GM23248 (cell line): ENCODE data around the gene MID1. TPM values are rescaled to one million over a fixed set of nuclear protein-coding genes. Genes with fewer than 3 reads are reported as not detected.

ENCODE experiments used
- DNase-seq: peaks from one replicate; pipeline ENCODE4 v3.0.0-alpha.2; 2015
- H2AFZ ChIP-seq: fragments of 200-600 bp; sonication (generic); 2 replicates; pipeline ENCODE4 v1.6.1; 2016; ENCODE audit warnings: antibody characterized with exemption
- H3F3A ChIP-seq: fragments of 200-600 bp; sonication (generic); 2 replicates; pipeline ENCODE4 v1.6.1; 2016; ENCODE audit warnings: mild to moderate bottlenecking, antibody characterized with exemption, mixed run types; ENCODE audit not compliant: insufficient read depth
- H3K27ac ChIP-seq: fragments of 200-600 bp; sonication (generic); 2 replicates; pipeline ENCODE4 v1.5.1; 2016; ENCODE audit warnings: mild to moderate bottlenecking
- H3K27me3 ChIP-seq: fragments of 200-600 bp; sonication (generic); replicated peaks from 2 replicates; pipeline ENCODE4 v1.6.1; 2016; ENCODE audit warnings: mild to moderate bottlenecking; ENCODE audit not compliant: insufficient read depth
- H3K36me3 ChIP-seq: fragments of 200-600 bp; sonication (generic); 2 replicates; pipeline ENCODE4 v1.6.1; 2016; ENCODE audit warnings: low read depth, mild to moderate bottlenecking
- H3K4me1 ChIP-seq: fragments of 200-600 bp; sonication (generic); 2 replicates; pipeline ENCODE4 v1.6.1; 2016; ENCODE audit warnings: mild to moderate bottlenecking; ENCODE audit not compliant: insufficient read depth
- H3K4me2 ChIP-seq: fragments of 200-600 bp; sonication (generic); one replicate; pipeline ENCODE4 v1.6.1; 2016; ENCODE audit warnings: mild to moderate bottlenecking; ENCODE audit not compliant: unreplicated experiment
- H3K4me3 ChIP-seq: fragments of 200-600 bp; sonication (generic); 2 replicates; pipeline ENCODE4 v1.5.1; 2016; ENCODE audit warnings: mild to moderate bottlenecking
- H3K79me2 ChIP-seq: fragments of 200-600 bp; sonication (generic); 2 replicates; pipeline ENCODE4 v1.6.1; 2016; ENCODE audit warnings: mild to moderate bottlenecking; ENCODE audit not compliant: insufficient read depth
- H3K9ac ChIP-seq: fragments of 200-600 bp; sonication (generic); 2 replicates; pipeline ENCODE4 v1.6.1; 2016; ENCODE audit warnings: mild to moderate bottlenecking
- H3K9me2 ChIP-seq: fragments of 200-600 bp; sonication (generic); 2 replicates; pipeline ENCODE4 v1.6.1; 2016; ENCODE audit warnings: mixed run types, mild to moderate bottlenecking, moderate library complexity; ENCODE audit not compliant: insufficient read depth
- H3K9me3 ChIP-seq: fragments of 200-600 bp; sonication (generic); one replicate; pipeline ENCODE4 v1.6.1; 2017; ENCODE audit warnings: low read depth
- H4K20me1 ChIP-seq: fragments of 200-600 bp; sonication (generic); 2 replicates; pipeline ENCODE4 v1.6.0; 2016; ENCODE audit not compliant: insufficient read depth
- EZH2 ChIP-seq: fragments of 200-600 bp; sonication (generic); IDR thresholded peaks from 2 replicates; pipeline ENCODE4 v1.6.1; 2018; ENCODE audit warnings: antibody characterized with exemption, mild to moderate bottlenecking; ENCODE audit not compliant: insufficient read depth, poor library complexity, severe bottlenecking
- EZH2phosphoT487 ChIP-seq: fragments of 200-600 bp; sonication (generic); IDR thresholded peaks from 2 replicates; pipeline ENCODE4 v1.6.1; 2018; ENCODE audit warnings: antibody characterized with exemption, moderate library complexity, mild to moderate bottlenecking, low read depth; ENCODE audit not compliant: insufficient read depth
- WGBS, 2 experiments: methylation state at CpG; one replicate each; pipeline ENCODE4 v1.1.6; 2015 to 2017; ENCODE audit warnings: low lambda C conversion rate in 2 of 2, low coverage in 1 of 2; ENCODE audit errors: missing lambda C conversion rate in 2 of 2; 5-methylcytosine and 5-hydroxymethylcytosine counted together
- in situ Hi-C: fragments of 300-500 bp; cut with MboI; formaldehyde crosslinking; loops from 2 replicates; pipeline ENCODE4 v1.15.0; 2020
- polyA plus RNA-seq: library from polyadenylated mRNA; unstranded; fragments of >200 nt; fragmentation: Nextera tagmentation; extraction: Ambion mirVana; gene quantifications from 2 replicates; pipeline ENCODE4 v1.2.1, GENCODE V29; 2016
- total RNA-seq: library from RNA; depleted of rRNA; stranded (reverse); fragments of >200 nt; shearing (Covaris generic); gene quantifications from 2 replicates; pipeline ENCODE4 v1.2.3, GENCODE V29; 2014

Gene MID1
- total and polyA plus RNA-seq, 2 experiments from 2014 or later = 5.6 to 5.9 TPM

DNA sequence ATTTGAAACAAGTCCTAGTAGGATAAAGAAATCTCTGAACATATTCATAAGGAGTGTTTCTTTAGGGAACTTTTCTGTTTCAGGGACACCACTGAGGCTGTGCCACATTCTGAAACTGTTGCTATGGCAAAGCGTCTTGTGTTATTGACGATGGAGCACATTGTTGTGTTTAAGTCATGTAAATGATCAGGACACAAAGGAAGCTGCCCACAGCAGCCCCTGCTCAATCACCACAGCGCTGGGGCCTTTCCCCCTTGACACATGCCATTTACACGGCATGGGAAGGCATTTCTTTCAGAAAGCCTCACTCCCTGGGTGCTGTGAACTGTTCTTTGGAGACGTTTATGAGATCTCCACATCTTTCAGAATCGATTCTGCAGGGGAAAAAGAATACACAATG lies 39.8 kb upstream of the MID1 start:
- no peak overlapping the region for H3K4me2 ChIP-seq
- no peak overlapping the region for H2AFZ ChIP-seq
- no peaks in the 10 kb centered on the region for H3K9me3 ChIP-seq
- no peak for DNase-seq
- H3K36me3 ChIP-seq = no peaks in the 10 kb centered on the region
- no peaks in the 10 kb centered on the region for H3K9me2 ChIP-seq
- TF ChIP-seq EZH2 (no peak), EZH2phosphoT487 (no peak)
- H3K27me3 ChIP-seq = no peaks in the 10 kb centered on the region
- H3K79me2 ChIP-seq = no peaks in the 10 kb centered on the region
- no peak overlapping the region for H3K4me3 ChIP-seq
- H3K9ac ChIP-seq = no peak overlapping the region
- no peaks in the 10 kb centered on the region for H4K20me1 ChIP-seq
- no peak overlapping the region for H3K27ac ChIP-seq
- H3F3A ChIP-seq = no peaks in the 10 kb centered on the region
- in situ Hi-C loops = no loop called here
- 53 to 63% methylated on average over 6 of the region's 6 CpGs for WGBS, 2 experiments
- no peaks in the 10 kb centered on the region for H3K4me1 ChIP-seq

DNA sequence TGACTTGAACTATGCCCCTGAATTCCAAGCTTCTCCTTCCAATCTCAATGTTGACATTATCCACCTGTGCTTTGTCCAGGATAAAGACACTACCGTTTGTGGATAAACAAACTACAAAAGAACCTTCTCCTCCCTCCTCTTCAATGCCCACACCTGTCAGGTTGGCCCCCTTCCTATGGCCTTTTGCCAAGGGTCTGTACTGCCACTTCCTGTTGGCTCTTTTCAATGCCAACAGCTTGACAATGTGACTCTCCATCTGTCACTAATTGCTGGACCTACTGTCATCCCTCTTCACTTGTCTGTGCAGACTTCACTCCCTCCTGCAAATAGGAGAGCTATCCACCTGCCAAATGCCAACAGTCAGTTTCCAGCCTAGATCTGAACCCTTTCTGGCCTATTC lies 35.8 kb upstream of the MID1 start:
- Histone ChIP-seq H3K9ac (no peak overlapping the region), H3K4me2 (no peak overlapping the region), H3K27ac (no peak overlapping the region), H3K4me1 (no peaks in the 10 kb centered on the region), H2AFZ (no peak overlapping the region), H3K9me2 (no peaks in the 10 kb centered on the region), H3F3A (no peaks in the 10 kb centered on the region), H3K9me3 (no peaks in the 10 kb centered on the region), H3K79me2 (no peaks in the 10 kb centered on the region), H3K36me3 (no peaks in the 10 kb centered on the region), H3K4me3 (no peak overlapping the region), H3K27me3 (no peaks in the 10 kb centered on the region), H4K20me1 (no peaks in the 10 kb centered on the region)
- TF ChIP-seq EZH2 (no peak), EZH2phosphoT487 (no peak)
- DNase-seq = no peak
- in situ Hi-C loops = no loop called here
- WGBS, 2 experiments = 18 to 23% methylated on average over 1 of the region's 1 CpG

DNA sequence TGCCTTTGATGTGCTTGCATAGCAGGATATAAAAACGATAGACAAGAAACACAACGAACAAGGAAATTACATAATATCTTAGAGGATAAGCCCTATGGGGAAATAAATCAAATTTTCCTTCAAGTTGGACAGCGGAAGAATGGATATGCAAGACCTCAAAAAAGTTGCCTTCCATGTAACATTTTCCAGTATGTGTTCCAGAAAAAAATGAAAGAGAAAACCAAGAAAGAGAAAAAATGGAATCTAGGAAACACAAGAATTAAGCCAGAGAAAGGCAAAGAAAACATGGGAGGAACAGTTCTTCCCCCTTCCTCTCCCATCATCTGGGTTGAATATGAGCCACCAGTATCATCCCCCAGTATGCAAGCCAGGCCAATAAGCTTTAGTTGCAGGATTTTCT lies 34.6 kb upstream of the MID1 start:
- no peaks in the 10 kb centered on the region for H3K4me1 ChIP-seq
- in situ Hi-C loops = no loop called here

DNA sequence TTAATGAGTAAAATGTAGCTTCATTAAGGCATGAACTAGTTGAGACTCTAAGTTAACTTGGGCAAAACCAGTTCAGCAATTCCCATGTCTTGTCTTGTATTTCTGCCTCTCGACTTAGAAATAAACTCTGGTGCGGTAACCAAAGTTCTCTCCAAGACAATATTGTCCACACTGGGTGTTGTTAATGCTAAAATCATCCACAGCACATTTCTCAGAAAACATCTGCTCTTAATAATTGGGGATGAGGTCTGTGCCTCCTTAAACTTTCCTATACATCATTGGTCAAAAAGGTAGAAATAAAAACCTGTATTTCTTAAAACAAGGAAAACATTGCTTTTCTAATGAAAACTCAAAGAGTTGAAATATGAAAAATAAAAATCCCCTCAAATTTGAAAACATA lies 32.9 kb upstream of the MID1 start:
- no peak for TF ChIP-seq EZH2phosphoT487
- no peak for TF ChIP-seq EZH2
- no peaks in the 10 kb centered on the region for H3K36me3 ChIP-seq
- H3K27me3 ChIP-seq = no peaks in the 10 kb centered on the region
- WGBS, 2 experiments = 82 to 91% methylated on average over 2 of the region's 2 CpGs
- no peaks in the 10 kb centered on the region for H3K9me2 ChIP-seq
- H3K9ac ChIP-seq = no peak overlapping the region
- no peak overlapping the region for H3K4me2 ChIP-seq
- H3K4me3 ChIP-seq = no peak overlapping the region
- H3K27ac ChIP-seq = no peak overlapping the region
- no peaks in the 10 kb centered on the region for H4K20me1 ChIP-seq
- H3F3A ChIP-seq = no peaks in the 10 kb centered on the region
- peaks cover 5% of the 10 kb centered on the region; the same call in 1 of the 2 replicates for H3K4me1 ChIP-seq
- no peaks in the 10 kb centered on the region for H3K79me2 ChIP-seq
- no peak overlapping the region for H2AFZ ChIP-seq
- in situ Hi-C loops = no loop called here
- DNase-seq = no peak
- no peaks in the 10 kb centered on the region for H3K9me3 ChIP-seq

More for the DNA sequence above, 34.6 kb upstream of the MID1 start:
- Histone ChIP-seq H3K79me2 (no peaks in the 10 kb centered on the region), H3K4me2 (no peak overlapping the region), H2AFZ (no peak overlapping the region), H3K27ac (no peak overlapping the region), H3K27me3 (no peaks in the 10 kb centered on the region), H3F3A (no peaks in the 10 kb centered on the region), H3K9me3 (no peaks in the 10 kb centered on the region), H4K20me1 (no peaks in the 10 kb centered on the region), H3K9me2 (no peaks in the 10 kb centered on the region), H3K36me3 (no peaks in the 10 kb centered on the region), H3K4me3 (no peak overlapping the region), H3K9ac (no peak overlapping the region)
- TF ChIP-seq EZH2phosphoT487 (no peak), EZH2 (no peak)
- 13 to 24% methylated on average over 3 of the region's 3 CpGs for WGBS, 2 experiments
- no peak for DNase-seq

DNA sequence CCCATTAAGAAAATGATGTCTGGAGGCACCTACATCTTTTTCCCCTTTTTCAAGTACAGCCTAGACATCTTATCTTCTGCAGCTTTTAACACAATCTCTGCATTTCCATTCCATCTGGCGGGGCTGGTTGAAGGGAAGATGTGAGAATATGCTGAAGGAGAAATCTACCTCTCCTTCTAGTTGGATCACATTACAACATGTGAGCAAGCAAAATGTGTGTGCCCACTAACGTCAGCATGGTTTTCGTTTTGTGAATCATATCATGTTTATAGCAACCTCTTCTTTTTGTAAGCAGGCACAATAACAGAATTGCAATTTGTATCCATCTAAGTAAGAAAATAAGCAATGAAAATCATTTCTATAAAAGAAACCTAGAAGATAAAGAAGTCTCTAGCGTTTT lies 28.9 kb upstream of the MID1 start:
- DNase-seq = peak; percentile 53
- 53 to 54% methylated on average over 4 of the region's 4 CpGs for WGBS, 2 experiments
- TF ChIP-seq EZH2phosphoT487 (no peak), EZH2 (no peak)
- in situ Hi-C loops = no loop called here
- H3K9me2 ChIP-seq = no peaks in the 10 kb centered on the region
- no peaks in the 10 kb centered on the region for H3K27me3 ChIP-seq
- H3F3A ChIP-seq = no peaks in the 10 kb centered on the region
- H3K4me2 ChIP-seq = no peak overlapping the region
- peak overlapping the region; percentile 51; the same call in 1 of the 2 replicates for H3K27ac ChIP-seq
- H3K9me3 ChIP-seq = no peaks in the 10 kb centered on the region
- H3K36me3 ChIP-seq = no peaks in the 10 kb centered on the region
- H3K9ac ChIP-seq = 0 out of 2 replicates have a peak overlapping the region, but pooled peaks have one; percentile 11
- peaks cover 5% of the 10 kb centered on the region; the same call in 1 of the 2 replicates for H3K4me1 ChIP-seq
- H4K20me1 ChIP-seq = no peaks in the 10 kb centered on the region
- H2AFZ ChIP-seq = no peak overlapping the region
- no peak overlapping the region for H3K4me3 ChIP-seq
- H3K79me2 ChIP-seq = no peaks in the 10 kb centered on the region
